HepG2 (cell line): ENCODE results near the gene NEUROG2. TPM values are rescaled to one million over a fixed set of nuclear protein-coding genes. Genes with fewer than 3 reads are reported as not detected.

Source experiments
- ATAC-seq: fragments of 200-7000 bp; cut with Tn5 transposase; 3 replicates; pipeline ENCODE4 v1.9.1; 2020; ENCODE audit warnings: mild to moderate bottlenecking, moderate library complexity
- BruUV-seq: library from RNA; stranded (reverse); fragments of 400-500 nt; replicated peaks from 2 replicates; lab custom pipeline; 2021; lab: Mats Ljungman, UMichigan
- CTCF ChIA-PET: fragments of 300-600 bp; formaldehyde crosslinking; extraction: SDS; loops from one replicate; lab custom pipeline; 2021; ENCODE audit warnings: low total read pairs, inconsistent platforms, low intra/inter-chr PET ratio; lab: Yijun Ruan, JAX
- POLR2A ChIA-PET: fragments of 350-600 bp; sonication (Branson Sonifier 250); formaldehyde crosslinking; loops from one replicate; lab custom pipeline; 2020; ENCODE audit warnings: antibody characterized with exemption, inconsistent platforms; lab: Yijun Ruan, JAX
- DNase-seq: peaks from one replicate; pipeline ENCODE4 v3.0.0-alpha.2; 2015; ENCODE audit warnings: low spot score
- FAIRE-seq: peaks from 3 replicates; lab custom pipeline; 2011; peaks lifted over from hg19 to GRCh38; lab: Jason Lieb, UNC
- H2AFZ ChIP-seq: one replicate; pipeline ENCODE4 v1.6.1; 2011; ENCODE audit warnings: low read length, inconsistent platforms
- H3K27ac ChIP-seq: fragments of 300-600 bp; 3 replicates; pipeline ENCODE4 v1.8.0; 2011; ENCODE audit warnings: mixed run types, mild to moderate bottlenecking, mixed read lengths, low read length, inconsistent platforms; ENCODE audit not compliant: insufficient read depth; ENCODE audit errors: extremely low read length
- H3K27me3 ChIP-seq, 2 experiments: fragments of 200-600 bp in 1 of 2; 2 replicates in 1 of 2; 3 replicates in 1 of 2; pipeline versions ENCODE4 v1.6.0 to v1.8.0; 2011; ENCODE audit warnings: low read length in 2 of 2, mild to moderate bottlenecking in 2 of 2, moderate library complexity in 2 of 2, inconsistent platforms in 1 of 2; ENCODE audit not compliant: insufficient read depth in 2 of 2, control insufficient read depth in 1 of 2
- H3K36me3 ChIP-seq, 2 experiments: fragments of 200-600 bp in 1 of 2; replicated peaks in 1 of 2; 2 replicates in 1 of 2; 3 replicates in 1 of 2; pipeline versions ENCODE4 v1.5.1 to v1.8.0; 2011; ENCODE audit warnings: low read length in 2 of 2, inconsistent platforms in 1 of 2; ENCODE audit not compliant: insufficient read depth in 2 of 2, control insufficient read depth in 1 of 2
- H3K4me1 ChIP-seq: 2 replicates; pipeline ENCODE4 v1.5.1; 2012; ENCODE audit warnings: low read length, inconsistent platforms; ENCODE audit not compliant: insufficient read depth
- H3K4me2 ChIP-seq: 2 replicates; pipeline ENCODE4 v1.6.0; 2011; ENCODE audit warnings: low read depth, low read length, inconsistent platforms
- H3K4me3 ChIP-seq, 3 experiments: fragments of 200-600 bp in 1 of 3; sonication (generic), shearing (Covaris generic) in 1 of 3; replicated peaks in 1 of 3; 2 replicates each; pipeline ENCODE4 v1.5.1; 2011 to 2016; ENCODE audit warnings: low read length in 3 of 3, inconsistent platforms in 2 of 3, low read depth in 2 of 3, mild to moderate bottlenecking in 2 of 3, control low read depth in 1 of 3, mixed read lengths in 1 of 3; ENCODE audit not compliant: insufficient read depth in 1 of 3
- H3K79me2 ChIP-seq: one replicate; pipeline ENCODE4 v1.6.1; 2011; ENCODE audit warnings: low read length, inconsistent platforms; ENCODE audit not compliant: insufficient read depth
- H3K9ac ChIP-seq: 2 replicates; pipeline ENCODE4 v1.6.0; 2011; ENCODE audit warnings: mild to moderate bottlenecking, low read depth, low read length, inconsistent platforms; ENCODE audit not compliant: insufficient read depth
- H3K9me3 ChIP-seq: 2 replicates; pipeline ENCODE4 v1.5.1; 2012; ENCODE audit warnings: mild to moderate bottlenecking, low read length
- H4K20me1 ChIP-seq: 2 replicates; pipeline ENCODE4 v1.6.0; 2011; ENCODE audit warnings: inconsistent platforms, mild to moderate bottlenecking, low read length, moderate library complexity; ENCODE audit not compliant: insufficient read depth
- MYNN ChIP-seq: sonication (generic); formaldehyde crosslinking; IDR thresholded peaks from 2 replicates; pipeline ENCODE4 v1.4.0; 2020; ENCODE audit warnings: mild to moderate bottlenecking, low read depth, missing genetic modification reagents
- NFIB ChIP-seq: sonication (generic); formaldehyde crosslinking; IDR thresholded peaks from 2 replicates; pipeline ENCODE4 v1.9.0; 2021; ENCODE audit warnings: missing genetic modification reagents, mild to moderate bottlenecking, borderline replicate concordance
- PATZ1 ChIP-seq: sonication (generic); formaldehyde crosslinking; IDR thresholded peaks from 2 replicates; pipeline ENCODE4 v1.4.0; 2020; ENCODE audit warnings: missing genetic modification reagents
- SKIL ChIP-seq: sonication (generic); formaldehyde crosslinking; IDR thresholded peaks from 2 replicates; pipeline ENCODE4 v1.8.0; 2022; ENCODE audit warnings: missing genetic modification reagents, mild to moderate bottlenecking, moderate library complexity, borderline replicate concordance
- SNAPC5 ChIP-seq: sonication (generic); formaldehyde crosslinking; IDR thresholded peaks from 2 replicates; pipeline ENCODE4 v1.8.1; 2023; ENCODE audit warnings: mild to moderate bottlenecking, missing genetic modification reagents, borderline replicate concordance
- SRSF4 ChIP-seq: fragments of 200-400 bp; formaldehyde crosslinking; IDR thresholded peaks from one replicate; pipeline ENCODE4 v1.6.1; 2018; ENCODE audit warnings: mild to moderate bottlenecking, low read depth, low read length, moderate library complexity; ENCODE audit not compliant: poor library complexity, severe bottlenecking
- SRY ChIP-seq: sonication (generic); formaldehyde crosslinking; IDR thresholded peaks from 2 replicates; pipeline ENCODE4 v1.8.0; 2022; ENCODE audit warnings: mild to moderate bottlenecking, missing genetic modification reagents
- YY1 ChIP-seq: IDR thresholded peaks from 2 replicates; pipeline ENCODE4 v1.6.1; 2011; ENCODE audit warnings: low read length, low read depth, moderate library complexity, mild to moderate bottlenecking; ENCODE audit not compliant: insufficient read depth, insufficient replicate concordance
- ZFP62 ChIP-seq: sonication (generic); formaldehyde crosslinking; IDR thresholded peaks from 2 replicates; pipeline ENCODE4 v1.4.0; 2020; ENCODE audit warnings: missing genetic modification reagents
- ZNF503 ChIP-seq: sonication (generic); formaldehyde crosslinking; IDR thresholded peaks from 2 replicates; pipeline ENCODE4 v1.4.0; 2020; ENCODE audit warnings: missing genetic modification reagents
- ZNF784 ChIP-seq: sonication (generic); formaldehyde crosslinking; IDR thresholded peaks from 2 replicates; pipeline ENCODE4 v1.5.1; 2020; ENCODE audit warnings: missing genetic modification reagents, mild to moderate bottlenecking, borderline replicate concordance
- whole genome bisulfite sequencing: methylation state at CpG from one replicate; pipeline ENCODE4 v1.1.6; 2017; ENCODE audit warnings: low lambda C conversion rate; 5-methylcytosine and 5-hydroxymethylcytosine counted together
- in situ Hi-C: cut with HindIII; loops from 2 replicates; pipeline ENCODE4 v1.10.0; 2017; ENCODE audit warnings: low pct_unique_long_range_greater_than_20kb; ENCODE audit not compliant: extremely low pct_ligation_motif_present
- intact Hi-C: fragments of 100-400 bp; cut with micrococcal nuclease; formaldehyde crosslinking; loops from one replicate; pipeline ENCODE4 v1.10.0; 2022; ENCODE audit not compliant: unreplicated experiment
- polyA plus RNA-seq, 8 experiments: library from polyadenylated mRNA; depleted of rRNA in 3 of 8; stranded (reverse) in 7 of 8; unstranded in 1 of 8; fragments of >200 nt; fragmentation: Illumina TruSeq in 4 of 8; extraction: Trizol in 4 of 8; gene quantifications; 2 replicates each; pipeline versions ENCODE4 v1.2.1 to v1.2.3, GENCODE V29; 2011 to 2016; ENCODE audit warnings: low read depth in 4 of 8, missing spikeins in 1 of 8, mixed read lengths in 1 of 8; ENCODE audit not compliant: insufficient read depth in 1 of 8
- total RNA-seq, 5 experiments: library from RNA; depleted of rRNA; stranded (reverse); fragments of >200 nt; fragmentation: Illumina TruSeq; extraction: Trizol; gene quantifications; 2 replicates each; pipeline ENCODE4 v1.2.3, GENCODE V29; 2016; ENCODE audit warnings: low read depth in 1 of 5

The NEUROG2 gene
- total and polyA plus RNA-seq, 2 of the 13 experiments (the other 11 are each of a cell fraction or from before 2014, with no cell fraction given), result not detected

GRCh38 chr4:112523764-112524505 lies 8.0 kb upstream of the NEUROG2 start:
- Histone ChIP-seq H3K79me2 (no peaks in the 10 kb centered on the region), H3K4me3 (peak overlapping the region; percentile 23 to 54 (median 43); a peak in 4 of 6 replicates), H4K20me1 (no peaks in the 10 kb centered on the region), H3K9me3 (no peaks in the 10 kb centered on the region), H3K27ac (no peak overlapping the region), H3K4me1 (peaks cover 27% of the 10 kb centered on the region), H3K4me2 (peak overlapping the region; percentile 77), H2AFZ (no peak overlapping the region), H3K36me3 (no peaks in the 10 kb centered on the region), H3K27me3 (peaks cover 0 to 47% of the 10 kb centered on the region in 2 experiments), H3K9ac (no peak overlapping the region)
- FAIRE-seq (peak; percentile 43), ATAC-seq (peak; percentile 97), DNase-seq (peak; percentile 66)
- CTCF ChIA-PET, result interaction anchor here (1.2 to 3.2 kb wide), 4 partner anchors 196 to 449 kb away, joined by 5 to 27 read pairs (median 6); no protein-coding TSS in a partner anchor
- intact Hi-C loops (loop anchor here (1.0 to 5.0 kb wide), 4 partner anchors 78 to 449 kb away; no protein-coding TSS in a partner anchor), in situ Hi-C loops (loop anchor here (5.0 to 10.0 kb wide), 2 partner anchors 197 to 449 kb away; no protein-coding TSS in a partner anchor)
- POLR2A ChIA-PET, result no interaction called here
- BruUV-seq, result no TSS peak
- 5% methylated on average over 14 of the region's 46 CpGs for WGBS
- TF ChIP-seq ZNF784 (CRISPR knock-in tag) (0 out of 2 replicates have a peak, but pooled peaks have one; percentile 42), PATZ1 (CRISPR knock-in tag) (0 out of 2 replicates have a peak, but pooled peaks have one; percentile 28), SNAPC5 (0 out of 2 replicates have a peak, but pooled peaks have one; percentile 22), YY1 (peak; percentile 58), SRSF4 (no peak), ZNF503 (CRISPR knock-in tag) (no peak), ZFP62 (CRISPR knock-in tag) (no peak), MYNN (0 out of 2 replicates have a peak, but pooled peaks have one; percentile 36), NFIB (CRISPR knock-in tag) (no peak), SRY (no peak), SKIL (no peak)
